HG03095 (cell line): Measurements from ENCODE around the gene GNB1L.

Source experiments
- ATAC-seq: cut with Tn5 transposase; IDR thresholded peaks from one replicate; pipeline ENCODE4 v1.9.1; 2021; ENCODE audit warnings: moderate library complexity; ENCODE audit not compliant: unreplicated experiment

The GNB1L gene

DNA sequence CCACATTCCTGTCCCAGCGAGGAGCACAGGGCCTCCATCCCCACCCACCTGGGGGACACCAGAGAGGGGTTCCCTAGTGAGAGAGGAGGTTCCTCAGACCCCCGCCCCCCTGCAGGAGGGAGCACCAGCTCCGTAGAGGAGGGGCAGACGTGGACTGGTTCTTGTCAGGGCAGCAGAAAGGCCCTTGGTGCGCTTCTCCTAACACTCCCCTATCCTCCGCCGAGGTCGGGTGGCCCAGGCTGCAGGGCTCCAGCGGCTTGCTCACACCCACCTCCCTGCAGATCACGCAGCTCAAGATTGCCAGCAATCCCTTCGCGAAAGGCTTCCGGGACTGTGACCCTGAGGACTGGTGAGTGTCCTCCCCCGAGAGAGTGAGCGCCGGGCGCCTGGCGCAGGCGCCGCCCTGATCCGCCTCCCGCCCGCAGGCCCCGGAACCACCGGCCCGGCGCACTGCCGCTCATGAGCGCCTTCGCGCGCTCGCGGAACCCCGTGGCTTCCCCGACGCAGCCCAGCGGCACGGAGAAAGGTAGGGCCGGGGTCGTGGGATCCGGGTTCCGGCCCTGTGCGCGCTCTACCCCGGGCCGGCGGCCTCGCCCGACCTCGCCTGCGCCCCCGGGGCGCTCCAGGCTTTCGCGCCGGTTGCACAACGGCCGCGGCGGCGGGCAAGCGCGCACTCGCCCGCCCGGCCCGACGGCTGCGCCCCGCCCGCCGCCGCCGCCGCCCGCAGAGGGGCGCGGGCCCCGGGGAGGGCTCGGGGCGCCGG, 89.0 kb downstream of the GNB1L start:
- no peak for ATAC-seq

GRCh38 chr22:19764636-19765476, 89.8 kb downstream of the GNB1L start:
- no peak for ATAC-seq

DNA sequence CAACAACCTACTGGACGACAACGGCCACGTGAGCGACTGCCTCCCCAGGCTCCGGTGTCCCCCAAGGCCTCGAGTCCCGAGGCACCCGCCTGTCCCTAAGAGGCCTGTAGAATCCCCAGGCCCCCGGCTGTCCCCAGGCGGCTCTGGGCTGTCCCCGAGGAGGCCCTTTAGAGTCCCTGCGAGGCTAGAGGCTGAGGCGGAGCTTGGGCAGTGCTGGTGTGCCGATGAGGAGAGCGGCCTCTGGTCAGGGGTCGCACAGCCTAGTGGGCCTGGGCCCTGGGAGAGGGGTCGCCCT, 90.4 kb downstream of the GNB1L start:
- ATAC-seq = no peak

DNA sequence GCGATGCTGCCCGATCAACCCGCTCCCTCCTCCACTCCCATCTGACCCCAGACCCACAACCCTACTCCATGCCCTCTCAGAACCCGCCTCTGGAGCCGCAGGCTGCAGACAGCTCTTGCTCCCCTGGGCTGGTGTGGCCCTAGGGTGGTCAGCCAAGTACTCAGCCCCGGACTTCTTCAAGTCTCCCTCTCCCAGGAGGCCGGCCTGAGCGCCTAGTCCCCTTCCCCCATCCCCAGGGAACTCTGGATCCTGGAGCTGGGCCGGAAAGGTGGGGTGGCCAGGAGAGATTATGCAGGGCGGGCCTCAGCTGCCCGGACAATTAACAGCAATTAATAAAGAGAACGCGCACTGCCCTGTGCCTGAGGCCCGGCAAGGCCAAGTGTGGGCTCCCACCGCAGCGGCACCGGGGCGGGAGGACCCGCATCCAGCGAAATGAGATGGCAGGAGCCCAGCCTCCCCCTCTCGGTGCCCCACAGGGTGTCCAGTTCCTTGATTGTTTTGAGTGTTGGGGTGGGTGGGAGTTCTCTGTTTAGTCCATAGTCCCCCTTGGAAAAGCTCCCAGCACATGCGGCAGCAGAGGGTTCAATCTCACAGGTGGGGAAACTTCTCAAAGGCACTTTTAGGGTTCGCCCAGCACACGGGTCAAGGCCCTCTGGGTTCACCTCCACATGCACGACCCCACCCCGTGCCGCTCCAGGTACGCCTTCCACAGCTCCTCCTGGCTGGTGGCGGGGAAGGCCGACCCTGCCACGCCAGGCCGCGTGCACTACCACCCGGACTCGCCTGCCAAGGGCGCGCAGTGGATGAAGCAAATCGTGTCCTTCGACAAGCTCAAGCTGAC, 91.0 kb downstream of the GNB1L start:
- no peak for ATAC-seq

DNA sequence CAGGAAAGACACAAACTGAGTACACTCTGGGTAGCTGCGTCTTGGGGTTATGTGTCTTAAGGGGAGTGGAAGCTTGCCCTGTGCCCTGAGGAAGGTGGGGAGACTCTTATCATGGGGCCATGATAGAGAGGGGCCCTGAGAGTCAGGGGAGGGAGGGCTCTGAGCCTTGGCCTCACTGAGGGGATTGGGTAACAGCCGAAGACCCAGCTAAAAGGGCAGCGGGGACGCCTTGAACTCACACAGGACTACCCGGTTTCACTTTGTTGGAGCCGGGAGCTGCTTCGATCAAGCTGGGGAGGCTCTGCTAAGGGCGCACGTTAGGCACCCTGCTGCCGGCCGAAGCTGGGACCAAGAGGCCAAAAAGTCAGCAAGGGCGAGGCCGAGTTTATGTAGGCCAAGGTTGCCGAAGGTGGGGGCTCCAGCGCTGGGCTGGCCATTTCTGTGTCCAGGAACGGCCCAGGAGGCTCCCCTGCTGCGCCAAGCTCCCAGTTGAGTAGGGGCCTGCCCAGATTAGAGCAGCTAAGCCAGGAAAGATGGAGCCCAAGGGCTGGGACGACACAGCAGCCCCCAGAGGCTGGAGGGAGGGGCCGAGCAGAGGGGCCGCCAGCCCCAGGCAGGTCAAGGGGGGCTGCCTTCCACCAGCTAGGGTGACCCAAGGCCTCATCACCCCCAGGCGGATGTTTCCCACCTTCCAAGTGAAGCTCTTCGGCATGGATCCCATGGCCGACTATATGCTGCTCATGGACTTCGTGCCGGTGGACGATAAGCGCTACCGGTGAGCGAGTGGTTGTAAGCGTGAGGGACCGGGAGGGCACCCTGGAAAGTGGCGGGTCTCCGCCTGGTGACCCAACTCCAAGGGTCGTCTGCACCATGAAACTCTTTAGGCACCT, 91.9 kb downstream of the GNB1L start:
- ATAC-seq = no peak

- no peak for ATAC-seq
Observed at GRCh38 chr22:19761725-19762567, 92.7 kb downstream of the GNB1L start.

- no peak for ATAC-seq
Observed at GRCh38 chr22:19760951-19761724, 93.5 kb downstream of the GNB1L start.

DNA sequence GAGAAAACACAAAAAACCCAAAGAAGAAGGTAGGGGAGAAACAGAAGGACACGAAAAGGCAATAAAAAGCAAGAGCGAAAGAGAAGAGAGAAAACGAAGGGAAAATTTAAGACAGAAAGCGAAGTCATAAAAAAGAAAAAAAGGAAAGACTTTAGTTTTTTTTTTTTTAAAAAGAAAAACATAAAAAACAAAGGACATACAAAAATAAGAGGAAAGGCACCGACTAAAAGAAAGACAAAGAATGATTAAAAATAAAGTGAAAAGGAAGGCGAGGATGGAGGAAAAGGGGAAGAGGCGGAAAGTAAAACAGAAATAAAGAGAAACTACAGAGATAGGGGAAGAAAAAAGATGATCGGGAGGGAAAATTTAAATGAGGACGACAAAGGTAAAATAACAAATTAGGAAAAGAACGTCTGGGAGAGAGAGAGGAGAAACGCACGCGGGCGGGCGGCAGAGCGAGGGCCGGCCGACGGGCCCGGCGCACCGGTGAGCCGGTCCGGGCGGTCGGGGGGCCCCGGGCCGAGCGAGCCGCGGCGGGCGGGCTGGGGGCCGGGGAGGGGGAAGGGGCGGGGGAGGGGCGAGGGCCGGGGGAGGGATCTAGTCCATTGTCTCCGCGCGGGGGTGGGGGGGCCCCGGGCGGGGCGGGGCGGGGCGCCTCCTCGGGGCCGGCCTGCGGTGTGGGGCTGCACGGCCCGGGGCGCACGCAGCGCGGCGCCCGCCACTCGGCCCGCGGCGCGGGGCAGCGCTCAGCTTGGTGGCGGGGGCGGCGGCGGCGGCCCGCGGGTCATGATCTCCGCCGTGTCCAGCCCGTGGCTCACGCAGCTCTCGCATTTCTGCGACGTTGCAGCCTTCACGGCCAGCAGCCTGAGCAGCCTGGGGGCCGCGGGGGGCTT, 94.4 kb downstream of the GNB1L start, which contains the start of gene TBX1:
TSS of gene TBX1 (plus strand) at position 721 of the 893 bp plus-strand sequence. CDS start at position 787, 66 bp downstream.
- ATAC-seq = no peak

DNA sequence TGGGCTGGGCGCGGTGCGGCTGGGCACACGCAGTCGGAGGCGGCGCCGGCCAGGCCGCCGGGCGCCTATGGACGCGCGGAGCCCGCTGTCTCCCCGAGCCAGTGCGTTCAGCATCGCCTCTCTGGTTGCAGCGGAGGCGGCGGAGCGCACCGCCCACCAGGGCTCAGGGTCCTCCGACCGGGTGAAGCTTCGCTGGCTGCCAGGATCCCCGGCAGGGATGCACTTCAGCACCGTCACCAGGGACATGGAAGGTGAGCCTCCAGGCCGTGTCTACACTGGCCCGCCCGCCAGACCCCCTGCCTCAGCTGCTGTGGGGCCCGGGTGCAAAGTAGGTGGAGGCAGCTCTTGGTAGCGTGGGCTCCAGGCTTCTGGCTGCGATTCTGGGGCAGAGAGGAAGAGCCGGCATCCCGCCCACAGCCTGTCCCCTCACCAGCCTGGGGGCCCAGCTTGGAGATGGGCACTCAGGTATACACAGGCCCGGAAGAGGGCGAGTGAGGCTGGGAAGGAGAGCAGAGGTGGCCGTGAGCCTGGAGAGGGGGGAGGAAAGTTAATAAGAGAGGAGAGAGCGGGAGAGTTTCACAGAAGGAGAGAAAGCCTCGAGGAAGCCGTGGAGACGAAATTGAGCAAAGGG, 95.1 kb downstream of the GNB1L start:
- no peak for ATAC-seq

DNA sequence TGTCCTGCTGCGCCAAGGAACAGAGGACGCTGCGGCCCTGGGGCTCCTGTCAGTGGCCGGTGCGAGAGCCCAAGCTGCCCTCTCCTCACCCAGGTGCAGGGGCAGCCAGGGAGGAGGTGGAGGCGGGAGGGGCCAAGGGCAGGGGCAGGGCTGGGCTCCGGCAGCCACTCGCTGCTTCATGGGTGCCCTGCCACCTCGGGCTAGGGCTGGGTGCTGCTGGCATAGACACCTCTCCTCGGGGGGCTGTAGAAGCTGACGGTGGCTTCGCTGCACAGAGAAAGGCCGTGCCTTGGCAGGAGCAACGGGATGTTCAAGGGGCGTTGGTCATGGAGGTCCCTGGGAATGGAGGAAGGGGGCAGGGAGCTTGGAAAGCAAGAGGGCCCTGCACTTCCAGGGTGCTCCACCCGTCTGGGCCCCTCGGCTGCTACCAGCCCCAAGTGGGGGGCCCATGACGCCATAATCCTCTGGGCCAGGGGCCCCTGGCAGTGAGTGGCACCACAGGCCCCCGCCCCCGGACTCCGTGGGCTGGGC, 95.7 kb downstream of the GNB1L start:
- no peak for ATAC-seq

DNA sequence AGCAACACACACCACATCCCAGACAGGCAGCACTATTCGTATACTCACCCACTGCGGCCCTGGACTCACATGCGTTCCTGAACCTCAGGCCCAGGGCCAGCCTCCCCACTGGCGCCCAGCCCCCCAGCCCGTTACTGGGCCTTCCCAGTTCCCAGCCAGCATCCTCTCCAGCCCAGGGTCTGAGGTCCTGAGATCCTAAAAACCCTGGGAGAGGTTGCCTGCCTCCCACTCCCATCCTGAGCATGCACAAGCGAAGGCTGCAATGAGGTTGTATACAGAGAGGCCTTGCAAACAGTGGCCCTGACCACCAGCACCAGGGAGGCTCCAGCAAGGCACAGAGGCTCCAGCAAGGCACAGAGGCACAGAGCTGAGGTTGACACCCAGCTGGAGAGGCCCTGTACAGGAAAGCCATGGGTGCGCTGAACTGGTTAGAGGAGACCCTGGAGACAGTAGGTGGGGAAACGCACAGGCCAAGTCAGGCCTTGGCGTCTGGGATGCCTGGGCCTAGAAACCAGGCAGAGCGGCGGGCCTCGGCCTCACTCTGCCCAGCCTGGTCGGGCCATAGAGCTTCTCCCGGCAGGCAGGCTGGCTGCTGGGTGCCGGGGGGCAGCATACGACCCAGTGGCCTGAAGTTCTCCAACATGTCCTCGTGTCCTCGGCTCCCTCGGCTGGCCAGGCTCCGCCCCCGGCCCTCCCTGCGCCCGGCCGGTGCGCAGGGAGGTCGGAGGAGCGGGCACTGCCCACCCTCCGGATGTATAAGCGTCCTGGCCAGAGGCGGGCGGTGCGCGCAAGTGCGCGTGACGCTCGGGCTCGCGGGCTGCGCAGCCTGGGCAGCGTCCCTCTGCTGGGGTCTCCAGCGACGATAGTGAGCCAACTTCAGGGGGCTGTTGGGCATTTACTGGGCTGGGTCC, 96.4 kb downstream of the GNB1L start:
- no peak for ATAC-seq

- ATAC-seq = no peak
Observed at GRCh38 chr22:19757140-19757984, 97.3 kb downstream of the GNB1L start.

DNA sequence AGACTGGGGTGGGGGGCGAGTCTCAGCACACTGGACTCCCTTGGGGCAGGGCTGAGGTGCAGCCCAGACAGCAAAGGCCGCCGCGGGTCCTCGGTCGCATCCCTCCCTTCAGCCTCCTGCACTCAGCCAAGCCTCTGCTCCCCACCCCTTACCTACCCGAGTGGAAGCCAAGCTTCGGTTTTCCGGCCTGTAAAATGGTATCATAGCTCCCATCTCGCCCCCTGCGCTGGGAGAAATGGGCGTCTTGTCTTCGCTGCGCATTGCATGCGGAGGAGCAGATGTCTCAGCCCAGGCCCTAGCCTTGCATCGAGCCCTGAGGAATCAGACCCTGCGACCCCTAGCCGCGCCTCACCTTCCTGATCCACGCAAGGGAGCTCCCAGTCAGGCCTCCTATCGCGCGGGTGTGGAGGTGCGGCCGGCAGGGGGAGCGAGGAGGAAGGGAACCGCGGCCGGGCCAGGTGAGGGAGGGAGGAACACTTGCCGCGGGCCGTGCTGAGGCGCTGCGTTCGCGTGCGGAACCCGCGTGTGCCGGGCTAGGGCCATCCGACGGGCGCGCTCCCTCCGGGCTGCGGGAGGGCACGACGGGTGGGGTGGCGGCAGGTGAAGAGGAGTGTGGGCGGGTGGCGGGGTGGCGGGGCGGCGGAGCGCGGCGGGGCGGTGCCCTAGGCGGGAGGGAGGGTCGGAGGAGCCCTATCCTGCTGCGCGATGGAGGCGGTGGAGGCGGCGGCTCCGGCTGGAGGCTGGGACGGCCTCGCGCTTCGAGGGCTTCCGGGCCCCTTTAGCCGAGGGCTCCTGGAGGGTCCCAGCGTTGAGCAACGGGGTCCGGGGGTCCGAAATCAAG, 98.2 kb downstream of the GNB1L start:
- no peak for ATAC-seq

DNA sequence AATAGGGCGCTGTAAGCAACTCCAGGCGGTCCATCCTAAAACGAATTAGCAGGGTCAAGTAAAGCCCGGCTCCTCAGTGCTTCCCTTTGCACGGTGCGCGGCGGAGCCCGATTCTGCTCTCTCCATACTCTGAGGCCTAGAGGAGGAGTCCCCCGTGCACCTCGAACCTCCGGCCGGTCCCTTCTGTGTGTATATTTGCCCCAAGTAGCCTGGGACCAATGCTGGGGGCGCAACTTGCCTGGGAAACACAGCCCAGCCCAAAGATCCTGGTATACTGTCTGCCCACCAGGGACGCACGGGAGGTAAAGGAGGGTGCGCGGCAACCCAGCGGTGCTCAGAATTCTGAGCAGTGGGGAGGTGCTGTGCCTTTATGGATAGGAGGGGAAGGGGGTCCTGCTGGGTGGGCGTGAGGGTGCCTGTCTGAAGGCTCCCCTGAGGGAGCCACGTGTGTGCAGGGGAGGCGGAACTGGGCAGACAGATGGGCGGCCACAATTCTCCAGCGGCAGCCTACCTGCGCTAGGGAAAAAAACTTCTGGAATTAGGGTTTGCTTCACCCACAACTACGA, 98.9 kb downstream of the GNB1L start:
- no peak for ATAC-seq
